ENCODE measurements around the gene ABRACL.
"Not testable (repeated sequence)": the region's sequence is repeated elsewhere in the genome, so short reads cannot be mapped to it uniquely, and the experiment has no call there.

ABRACL gene

GRCh38 chr6:138987643-138988468 is 40.7 kb upstream of the ABRACL start, which contains the start of gene REPS1:
Gene REPS1, minus strand, starts transcription at chr6:138988253. Its CDS starts 571 bp downstream, at chr6:138987682.
- H3K27ac ChIP-seq = peak within 1 kb of the TSS; percentile 94
- peak; percentile 94 for TF ChIP-seq CTCF (conservative IDR thresholded peaks at IDR 0.05)

DNA sequence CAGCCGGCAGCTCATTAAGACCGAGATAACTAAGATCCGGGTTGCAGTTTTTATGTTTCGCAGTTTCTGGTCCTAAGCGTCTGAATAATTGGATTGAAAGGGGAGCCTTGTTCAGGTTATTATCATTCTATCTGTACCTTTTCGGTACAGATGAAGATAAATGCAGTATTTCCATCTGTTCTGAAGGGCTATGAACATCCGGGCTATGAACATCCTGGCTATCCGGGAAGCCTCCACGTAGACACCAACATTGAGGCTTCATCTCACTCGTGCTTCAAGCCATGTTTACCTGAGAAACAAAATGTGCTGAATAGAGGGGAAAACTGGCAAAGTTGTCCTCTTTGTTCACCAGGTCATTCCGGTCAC is 40.1 kb upstream of the ABRACL start:
- H3K27ac ChIP-seq = peak overlapping the region; percentile 94
- TF ChIP-seq CTCF (conservative IDR thresholded peaks at IDR 0.05) = peak; percentile 71

GRCh38 chr6:138989098-138989983 is 39.2 kb upstream of the ABRACL start:
- peak overlapping the region; percentile 94 for H3K27ac ChIP-seq
- no peak for TF ChIP-seq CTCF (conservative IDR thresholded peaks at IDR 0.05)

DNA sequence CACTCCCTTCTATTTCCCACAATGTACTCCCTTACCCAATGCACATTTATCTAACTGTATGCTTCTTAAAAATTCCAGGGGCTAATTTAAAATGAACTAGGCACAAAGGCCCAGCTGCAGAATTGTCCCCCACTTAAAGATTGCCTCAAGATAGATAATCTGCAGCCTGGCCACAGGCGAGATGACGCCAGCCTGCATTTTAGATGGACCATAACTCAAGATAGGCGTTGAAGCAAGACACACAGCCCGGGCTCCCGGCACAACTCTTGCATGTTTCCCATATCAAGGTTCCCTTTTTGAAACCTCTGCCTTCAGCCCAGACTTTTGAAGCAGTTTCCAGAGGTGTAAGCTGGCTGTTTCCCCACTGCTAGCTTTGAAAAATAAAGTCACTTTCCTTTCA is 37.3 kb upstream of the ABRACL start:
- TF ChIP-seq CTCF (conservative IDR thresholded peaks at IDR 0.05) = no peak
- H3K27ac ChIP-seq = peak overlapping the region; percentile 94; the same call in 1 of the 2 replicates

DNA sequence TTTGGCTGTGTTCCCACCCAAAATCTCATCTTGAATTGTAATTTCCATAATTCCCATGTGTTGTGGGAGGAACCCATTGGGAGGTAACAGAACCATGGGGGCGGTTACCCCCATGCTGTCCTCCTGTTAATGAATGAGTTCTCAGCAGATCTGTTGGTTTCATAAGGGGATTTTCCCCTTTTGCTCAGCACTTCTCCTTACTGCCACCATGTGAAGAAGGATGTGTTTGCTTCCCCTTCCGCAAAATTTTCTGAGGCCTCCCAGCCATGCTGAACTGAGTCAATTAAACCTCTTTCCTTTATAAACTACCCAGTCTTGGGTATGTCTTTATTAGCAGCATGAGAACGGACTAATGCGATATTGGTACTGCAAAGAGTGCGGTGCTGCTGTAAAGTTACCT is 35.6 kb upstream of the ABRACL start:
- H3K27ac ChIP-seq = not testable (repeated sequence)

- not testable (repeated sequence) for H3K27ac ChIP-seq
Observed at GRCh38 chr6:138993410-138993809, 35.1 kb upstream of the ABRACL start.

GRCh38 chr6:138996524-138996923 is 32.0 kb upstream of the ABRACL start:
- no peak for TF ChIP-seq CTCF (conservative IDR thresholded peaks at IDR 0.05)
- H3K27ac ChIP-seq = no peak overlapping the region

DNA sequence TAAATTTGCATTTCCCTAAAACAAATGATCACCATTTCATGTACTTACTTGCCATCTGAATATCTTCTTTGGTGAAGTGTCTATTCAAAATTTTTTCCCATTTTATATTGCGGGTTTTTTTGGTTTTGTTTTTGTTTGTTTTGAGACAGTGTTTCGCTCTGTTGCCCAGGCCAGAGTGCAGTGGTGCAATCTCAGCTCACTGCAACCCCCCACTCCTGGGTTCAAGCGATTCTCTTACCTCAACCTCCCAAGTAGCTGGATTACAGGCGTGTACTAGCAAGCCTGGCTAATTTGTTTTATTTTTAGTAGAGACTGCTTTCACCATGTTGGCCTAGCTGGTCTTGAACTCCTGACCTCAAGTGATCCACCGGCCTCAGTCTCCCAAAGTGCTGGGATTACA is 31.4 kb upstream of the ABRACL start:
- H3K27ac ChIP-seq = no peak overlapping the region; the same call in 1 of the 2 replicates
- TF ChIP-seq CTCF (conservative IDR thresholded peaks at IDR 0.05) = no peak
